ENCODE data around the gene SERTAD1.

The SERTAD1 gene

GRCh38 chr19:40444000-40444824 is 18.4 kb upstream of the SERTAD1 start, which contains the start of gene SERTAD3:
TSS of gene SERTAD3 (minus strand) at chr19:40444335. CDS start at chr19:40442080, 2,255 bp downstream.
- peak; percentile 58 for TF ChIP-seq FOXP2 (optimal IDR thresholded peaks at IDR 0.05; ENCODE audit: borderline replicate concordance, extremely low read depth, extremely low read length, insufficient read depth)
- peak in 1 of 2 experiments; percentile 31; a peak in 1 of 4 replicates for TF ChIP-seq REST (IDR thresholded peaks at IDR 0.05; ENCODE audit: insufficient read depth in 1 of 2, low read depth in 2 of 2, low read length in 2 of 2)
- TF ChIP-seq SIN3A (IDR thresholded peaks at IDR 0.05; ENCODE audit: borderline replicate concordance, insufficient read depth, low read length) = peak; percentile 82; the same call in 1 of the 2 replicates
- peak; percentile 92 for TF ChIP-seq TAF1 (IDR thresholded peaks at IDR 0.05; ENCODE audit: borderline replicate concordance, insufficient read depth, low read length)
- TF ChIP-seq POLR2AphosphoS5 (IDR thresholded peaks at IDR 0.05; ENCODE audit: low read depth, low read length) = peak; percentile 82

- TF ChIP-seq TAF1 (IDR thresholded peaks at IDR 0.05; ENCODE audit: borderline replicate concordance, insufficient read depth, low read length) (peak; percentile 79; the same call in 1 of the 2 replicates), FOXP2 (optimal IDR thresholded peaks at IDR 0.05; ENCODE audit: borderline replicate concordance, extremely low read depth, extremely low read length, insufficient read depth) (peak; percentile 94), POLR2AphosphoS5 (IDR thresholded peaks at IDR 0.05; ENCODE audit: low read depth, low read length) (peak; percentile 80), REST (IDR thresholded peaks at IDR 0.05; ENCODE audit: insufficient read depth in 1 of 2, low read depth in 2 of 2, low read length in 2 of 2) (0 out of 4 replicates have a peak, but pooled peaks of 1 of the 2 experiments have one; percentile 20), SIN3A (IDR thresholded peaks at IDR 0.05; ENCODE audit: borderline replicate concordance, insufficient read depth, low read length) (peak; percentile 49; the same call in 1 of the 2 replicates)
Observed at GRCh38 chr19:40443131-40443999, 17.6 kb upstream of the SERTAD1 start.

GRCh38 chr19:40442328-40443130 is 16.7 kb upstream of the SERTAD1 start:
- TF ChIP-seq POLR2AphosphoS5 (IDR thresholded peaks at IDR 0.05; ENCODE audit: low read depth, low read length) = no peak
- no peak for TF ChIP-seq REST (IDR thresholded peaks at IDR 0.05; ENCODE audit: insufficient read depth in 1 of 2, low read depth in 2 of 2, low read length in 2 of 2)
- no peak for TF ChIP-seq TAF1 (IDR thresholded peaks at IDR 0.05; ENCODE audit: borderline replicate concordance, insufficient read depth, low read length)
- TF ChIP-seq FOXP2 (optimal IDR thresholded peaks at IDR 0.05; ENCODE audit: borderline replicate concordance, extremely low read depth, extremely low read length, insufficient read depth) = no peak
- TF ChIP-seq SIN3A (IDR thresholded peaks at IDR 0.05; ENCODE audit: borderline replicate concordance, insufficient read depth, low read length) = no peak

- TF ChIP-seq TAF1 (IDR thresholded peaks at IDR 0.05; ENCODE audit: borderline replicate concordance, insufficient read depth, low read length) = no peak
- TF ChIP-seq REST (IDR thresholded peaks at IDR 0.05; ENCODE audit: insufficient read depth in 1 of 2, low read depth in 2 of 2, low read length in 2 of 2) = no peak
- no peak for TF ChIP-seq POLR2AphosphoS5 (IDR thresholded peaks at IDR 0.05; ENCODE audit: low read depth, low read length)
- no peak for TF ChIP-seq FOXP2 (optimal IDR thresholded peaks at IDR 0.05; ENCODE audit: borderline replicate concordance, extremely low read depth, extremely low read length, insufficient read depth)
- TF ChIP-seq SIN3A (IDR thresholded peaks at IDR 0.05; ENCODE audit: borderline replicate concordance, insufficient read depth, low read length) = no peak
Observed at GRCh38 chr19:40441719-40442253, 16.0 kb upstream of the SERTAD1 start.

All from PFSK-1 (cell line).